Urinary bladder (tissue), 4 donors: ENCODE measurements around the gene LHX5. TPM values are rescaled to one million over a fixed set of nuclear protein-coding genes. Genes with fewer than 3 reads are reported as not detected.

Source experiments
- DNase-seq: peaks from one replicate; pipeline ENCODE4 v3.0.0-alpha.2; 2015; ENCODE audit errors: extremely low spot score
- H3K27ac ChIP-seq: one replicate; pipeline ENCODE4 v1.5.1; 2013; ENCODE audit warnings: low read depth, mild to moderate bottlenecking, moderate library complexity
- H3K36me3 ChIP-seq: one replicate; pipeline ENCODE4 v1.6.1; 2013; ENCODE audit warnings: mild to moderate bottlenecking, moderate library complexity; ENCODE audit not compliant: insufficient read depth
- H3K4me1 ChIP-seq: one replicate; pipeline ENCODE4 v1.6.1; 2013; ENCODE audit warnings: mild to moderate bottlenecking, moderate library complexity; ENCODE audit not compliant: insufficient read depth
- H3K4me3 ChIP-seq: one replicate; pipeline ENCODE4 v1.5.1; 2013; ENCODE audit warnings: low read depth, low read length
- WGBS: extraction: QIAGEN DNeasy Blood & Tissue Kit; methylation state at CpG from one replicate; pipeline ENCODE4 v1.1.7; 2013; 5-methylcytosine and 5-hydroxymethylcytosine counted together
- polyA plus RNA-seq: library from polyadenylated mRNA; stranded (reverse); fragments of 200-250 nt; gene quantifications from one replicate; pipeline ENCODE4 v1.2.3, GENCODE V29; 2013
- total RNA-seq: library from RNA; depleted of rRNA; stranded (reverse); fragments of >200 nt; gene quantifications from one replicate; pipeline ENCODE4 v1.2.3, GENCODE V29; 2014
- donor health status: healthy with polysubstance abuse.
- donor health status: healthy.

The LHX5 gene
- total and polyA plus RNA-seq, 2 donors: not detected

DNA sequence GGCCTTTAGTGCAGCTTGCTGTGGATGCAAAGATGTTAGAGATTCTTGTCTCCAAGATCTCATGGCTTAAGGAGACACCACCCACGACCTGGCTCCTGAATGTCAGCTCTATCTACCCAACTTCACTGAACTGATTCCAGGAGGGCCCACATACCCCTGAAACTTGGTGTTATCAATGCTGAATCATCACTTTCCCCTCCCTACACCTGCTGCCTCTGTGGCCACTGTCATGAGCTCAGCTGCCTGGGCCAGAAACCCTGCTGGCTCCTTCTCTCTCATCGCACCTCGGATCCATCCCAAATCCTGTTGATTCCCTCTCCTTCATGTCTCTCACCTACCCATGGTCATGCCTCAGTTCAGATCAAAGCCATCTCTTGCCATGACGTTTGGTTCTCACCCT, 15.1 kb upstream of the LHX5 start:
- Histone ChIP-seq H3K27ac (no peak overlapping the region), H3K4me1 (no peaks in the 10 kb centered on the region), H3K4me3 (no peak overlapping the region), H3K36me3 (no peaks in the 10 kb centered on the region)
- WGBS: 42% methylated on average over 4 of the region's 4 CpGs
- DNase-seq: no peak

DNA sequence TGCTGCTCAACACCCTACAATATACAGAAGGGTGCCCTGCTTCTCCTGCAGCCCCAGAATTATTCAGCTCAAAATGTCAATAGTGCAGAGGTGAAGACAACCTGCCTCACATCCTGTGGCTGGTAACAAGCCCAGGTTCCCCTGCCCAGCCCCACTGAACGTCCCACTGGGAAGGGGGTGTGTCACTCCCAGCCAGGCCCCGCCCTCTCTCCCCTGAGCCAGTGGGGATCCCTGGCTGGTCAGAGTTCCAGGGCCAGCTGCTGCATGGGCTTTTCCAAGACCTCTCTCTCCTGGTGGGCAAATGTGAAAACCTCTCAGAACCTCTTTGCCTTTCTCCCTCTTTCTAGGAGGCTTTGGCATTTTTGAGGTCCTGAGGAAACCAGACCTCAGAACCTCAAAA, 13.7 kb upstream of the LHX5 start:
- Histone ChIP-seq H3K4me3 (no peak overlapping the region), H3K27ac (no peak overlapping the region), H3K4me1 (no peaks in the 10 kb centered on the region), H3K36me3 (no peaks in the 10 kb centered on the region)
- 4% methylated on average over 2 of the region's 2 CpGs for WGBS
- DNase-seq: no peak

DNA sequence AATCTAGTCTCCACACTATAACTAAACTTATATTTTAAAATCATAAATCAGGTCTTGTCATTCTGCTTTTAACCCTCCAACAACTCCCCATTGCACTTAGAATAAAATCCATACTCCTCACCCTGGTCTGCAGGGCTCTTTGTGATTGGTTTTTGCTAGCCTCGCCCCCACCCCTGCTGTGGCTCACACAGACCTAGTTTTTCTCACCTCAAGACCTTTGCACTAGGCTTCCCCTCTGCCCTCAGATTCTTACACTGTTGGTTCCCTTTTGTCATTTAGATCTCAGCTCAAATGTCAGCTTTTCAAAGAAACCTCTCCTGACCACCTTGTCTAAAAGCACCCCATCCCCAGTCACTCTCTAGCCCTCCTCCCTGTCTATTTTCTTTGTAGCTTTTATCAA, 10.7 kb upstream of the LHX5 start:
- H3K36me3 ChIP-seq: no peaks in the 10 kb centered on the region
- no peak overlapping the region for H3K4me3 ChIP-seq
- no peak overlapping the region for H3K27ac ChIP-seq
- no peaks in the 10 kb centered on the region for H3K4me1 ChIP-seq
- no peak for DNase-seq
- WGBS: 9% methylated on average over 1 of the region's 1 CpG

DNA sequence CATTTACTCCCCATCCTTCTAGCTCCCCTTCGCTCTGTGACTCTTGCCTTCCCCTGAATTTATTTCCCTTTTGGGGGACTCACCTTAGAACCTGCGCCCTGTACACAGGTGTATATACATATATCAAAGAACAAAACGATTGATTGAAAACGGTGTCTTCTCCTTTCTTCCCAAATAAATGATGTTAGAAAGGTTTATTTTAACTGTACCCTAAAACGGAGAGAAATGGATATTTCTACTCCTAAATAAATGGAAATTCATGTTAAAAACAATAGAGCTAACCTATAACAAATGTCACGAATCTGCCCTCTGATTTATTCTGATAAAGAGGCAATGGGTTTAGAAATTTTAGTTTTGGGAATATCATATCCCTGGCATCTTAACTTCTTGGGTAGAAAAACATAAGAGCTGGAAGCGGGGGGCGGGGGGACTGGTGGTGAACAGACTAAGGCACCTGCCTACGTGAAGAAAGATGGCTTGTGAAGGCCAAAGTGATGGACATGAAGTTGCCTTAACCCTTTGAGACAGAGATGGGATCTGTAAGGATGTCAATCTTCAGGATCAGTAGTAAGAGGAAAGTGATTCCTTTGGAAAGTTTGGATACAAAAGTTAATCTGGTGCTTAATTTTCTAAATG, 8.8 kb upstream of the LHX5 start:
- H3K4me1 ChIP-seq: no peaks in the 10 kb centered on the region
- no peaks in the 10 kb centered on the region for H3K36me3 ChIP-seq
- no peak for DNase-seq
- no peak overlapping the region for H3K4me3 ChIP-seq
- H3K27ac ChIP-seq: no peak overlapping the region
- WGBS: 14% methylated on average over 9 of the region's 9 CpGs

DNA sequence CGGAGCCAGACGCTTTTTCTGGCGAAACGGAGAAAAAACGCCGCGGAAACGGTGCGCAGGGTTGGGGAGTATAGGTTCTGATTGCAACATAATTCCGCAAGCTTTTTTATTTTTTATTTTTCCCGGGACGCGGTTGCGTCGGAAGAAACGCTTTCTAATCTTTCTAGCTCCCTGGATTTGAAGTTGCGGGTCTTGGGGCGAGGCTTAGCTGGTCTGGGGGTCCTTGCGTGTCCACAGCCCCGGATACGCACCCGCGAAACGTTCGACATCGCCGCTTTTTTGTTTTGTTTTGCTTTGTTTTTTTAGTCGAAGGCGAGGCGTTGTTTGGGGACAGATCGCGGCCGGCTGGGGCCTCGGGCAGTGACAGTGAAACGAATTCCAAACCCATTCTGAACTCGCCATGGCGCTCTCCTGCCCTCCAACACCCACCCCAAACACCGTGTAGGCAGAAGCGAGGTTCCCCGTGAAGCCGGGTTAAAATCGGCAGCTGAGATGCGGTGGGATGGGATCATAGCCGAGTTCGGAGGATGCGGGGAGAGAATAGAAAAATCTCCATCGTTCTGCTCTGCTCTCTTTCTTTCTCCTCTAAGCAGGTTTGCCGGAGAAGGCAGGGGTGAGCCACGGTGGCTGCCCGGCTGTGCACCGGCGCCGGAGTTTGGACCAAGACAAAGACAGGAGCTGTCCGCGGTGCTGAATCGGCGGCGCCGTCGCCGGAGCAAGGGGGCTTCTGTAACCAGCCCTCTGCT, 8.1 kb upstream of the LHX5 start:
- no peak for DNase-seq
- Histone ChIP-seq H3K4me1 (no peaks in the 10 kb centered on the region), H3K4me3 (no peak overlapping the region), H3K36me3 (no peaks in the 10 kb centered on the region), H3K27ac (no peak overlapping the region)
- 2% methylated on average over 61 of the region's 61 CpGs for WGBS

DNA sequence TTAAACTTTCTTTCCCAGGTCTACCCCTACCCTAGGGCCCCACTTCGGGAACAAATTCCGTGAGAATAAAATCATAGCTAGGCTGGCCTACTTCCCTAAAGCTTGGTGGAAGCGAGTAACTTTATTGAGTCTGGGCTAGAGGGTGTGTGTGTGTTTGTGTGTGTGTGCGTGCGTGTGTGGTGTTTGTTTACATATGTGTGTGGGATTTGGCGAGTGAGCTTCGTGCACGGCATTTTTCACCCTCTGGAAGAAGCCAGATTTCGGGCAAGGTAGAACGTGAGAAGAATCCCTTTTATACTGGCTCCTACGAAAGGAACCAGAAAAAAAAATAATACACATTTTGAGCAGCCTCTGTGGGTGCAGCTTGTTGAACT, 7.5 kb upstream of the LHX5 start:
- DNase-seq: no peak

DNA sequence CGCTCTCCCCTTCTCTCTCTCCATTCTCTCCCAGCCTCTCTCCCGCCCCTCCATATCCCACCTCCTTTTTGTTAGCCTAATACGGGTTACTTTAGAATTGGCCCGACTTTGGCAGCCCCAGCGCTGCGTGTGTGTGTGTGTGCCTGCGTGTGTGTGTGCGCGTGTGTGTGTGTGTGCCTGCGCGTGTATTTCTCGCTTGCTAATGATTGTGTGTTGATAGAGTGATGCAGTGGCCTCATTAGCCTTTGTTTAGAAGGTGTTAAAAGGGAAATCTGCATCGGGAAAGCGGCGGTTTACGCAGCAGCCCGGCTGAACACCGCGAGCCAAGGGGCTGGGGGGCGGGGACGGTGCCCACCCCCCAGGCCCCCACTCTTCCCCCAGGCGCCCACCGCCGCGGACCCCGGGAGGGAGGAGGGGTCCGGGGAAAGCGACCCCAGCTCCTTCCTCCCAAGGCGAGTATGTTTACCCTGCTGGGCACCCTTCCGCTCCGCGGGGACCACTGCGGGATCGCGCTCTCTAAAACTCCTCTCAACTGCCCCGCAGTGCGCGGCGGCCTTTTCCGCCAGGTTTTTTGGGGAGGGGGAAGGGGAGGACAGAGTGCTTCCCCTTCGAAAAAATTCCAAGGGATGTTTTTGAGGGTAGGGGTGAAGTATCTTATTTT, 6.8 kb upstream of the LHX5 start:
- DNase-seq: no peak
- H3K4me1 ChIP-seq: no peaks in the 10 kb centered on the region
- H3K27ac ChIP-seq: no peak overlapping the region
- 2% methylated on average over 41 of the region's 41 CpGs for WGBS
- no peak overlapping the region for H3K4me3 ChIP-seq
- H3K36me3 ChIP-seq: no peaks in the 10 kb centered on the region

More for the DNA sequence above, 7.5 kb upstream of the LHX5 start:
- Histone ChIP-seq H3K27ac (no peak overlapping the region), H3K4me3 (no peak overlapping the region), H3K36me3 (no peaks in the 10 kb centered on the region), H3K4me1 (no peaks in the 10 kb centered on the region)
- WGBS: under 1% methylated on average over 11 of the region's 11 CpGs

DNA sequence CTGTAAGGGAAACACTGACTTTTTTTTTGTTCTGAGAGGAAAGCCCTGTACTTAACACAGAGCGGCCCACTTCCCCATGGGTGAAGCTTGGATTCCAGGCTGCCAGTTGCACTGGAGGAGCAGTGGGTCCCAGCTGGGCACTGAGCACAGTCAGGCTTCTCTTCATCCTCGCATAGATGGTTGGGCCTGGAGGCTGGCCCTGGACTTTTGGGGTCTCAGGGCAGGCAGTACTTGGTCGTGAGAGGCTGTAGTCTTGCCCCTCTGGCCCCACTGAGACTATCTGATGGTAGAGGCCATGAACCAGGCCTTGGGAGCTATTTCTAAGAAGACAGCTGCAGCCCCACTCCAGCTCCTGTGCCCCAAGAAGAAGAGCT, 6.2 kb upstream of the LHX5 start:
- no peaks in the 10 kb centered on the region for H3K4me1 ChIP-seq
- no peak overlapping the region for H3K27ac ChIP-seq
- no peak overlapping the region for H3K4me3 ChIP-seq
- H3K36me3 ChIP-seq: no peaks in the 10 kb centered on the region
- 5% methylated on average over 3 of the region's 3 CpGs for WGBS
- no peak for DNase-seq

DNA sequence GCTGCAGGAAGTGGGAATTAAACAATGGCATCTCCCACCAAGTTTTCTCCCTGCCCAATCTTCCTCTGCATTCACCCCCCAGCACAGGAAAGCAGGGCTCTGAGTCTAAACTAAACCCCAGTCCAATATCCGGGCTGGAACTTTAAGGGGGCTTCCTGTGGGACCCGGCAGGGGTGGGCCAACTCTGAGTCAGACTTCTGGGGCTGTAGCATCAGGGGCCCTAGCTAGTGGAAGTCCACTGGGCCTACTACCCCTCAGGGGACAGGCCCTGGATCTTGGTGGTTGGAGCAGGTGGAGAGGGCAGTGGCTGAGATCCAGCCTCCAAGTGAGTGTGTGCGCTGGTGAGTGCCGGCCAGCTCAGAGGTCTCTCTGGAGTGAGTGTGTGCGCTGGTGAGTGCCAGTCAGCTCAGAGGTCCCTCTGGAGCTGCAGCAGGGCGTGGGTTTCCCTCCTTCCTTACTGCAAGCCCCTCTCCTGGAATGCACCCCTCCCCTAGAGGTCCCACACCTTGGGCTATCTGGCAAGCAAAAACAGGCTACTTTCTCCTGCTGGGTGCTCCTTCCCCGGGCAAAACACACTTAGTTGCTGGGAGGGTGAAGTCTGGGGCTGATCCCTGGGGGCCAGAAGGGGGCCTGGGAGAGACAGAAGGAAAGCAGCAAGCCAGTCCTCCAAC, 5.6 kb upstream of the LHX5 start:
- H3K36me3 ChIP-seq: no peaks in the 10 kb centered on the region
- 1% methylated on average over 7 of the region's 7 CpGs for WGBS
- DNase-seq: no peak
- H3K4me1 ChIP-seq: no peaks in the 10 kb centered on the region
- H3K27ac ChIP-seq: no peak overlapping the region
- H3K4me3 ChIP-seq: no peak overlapping the region

DNA sequence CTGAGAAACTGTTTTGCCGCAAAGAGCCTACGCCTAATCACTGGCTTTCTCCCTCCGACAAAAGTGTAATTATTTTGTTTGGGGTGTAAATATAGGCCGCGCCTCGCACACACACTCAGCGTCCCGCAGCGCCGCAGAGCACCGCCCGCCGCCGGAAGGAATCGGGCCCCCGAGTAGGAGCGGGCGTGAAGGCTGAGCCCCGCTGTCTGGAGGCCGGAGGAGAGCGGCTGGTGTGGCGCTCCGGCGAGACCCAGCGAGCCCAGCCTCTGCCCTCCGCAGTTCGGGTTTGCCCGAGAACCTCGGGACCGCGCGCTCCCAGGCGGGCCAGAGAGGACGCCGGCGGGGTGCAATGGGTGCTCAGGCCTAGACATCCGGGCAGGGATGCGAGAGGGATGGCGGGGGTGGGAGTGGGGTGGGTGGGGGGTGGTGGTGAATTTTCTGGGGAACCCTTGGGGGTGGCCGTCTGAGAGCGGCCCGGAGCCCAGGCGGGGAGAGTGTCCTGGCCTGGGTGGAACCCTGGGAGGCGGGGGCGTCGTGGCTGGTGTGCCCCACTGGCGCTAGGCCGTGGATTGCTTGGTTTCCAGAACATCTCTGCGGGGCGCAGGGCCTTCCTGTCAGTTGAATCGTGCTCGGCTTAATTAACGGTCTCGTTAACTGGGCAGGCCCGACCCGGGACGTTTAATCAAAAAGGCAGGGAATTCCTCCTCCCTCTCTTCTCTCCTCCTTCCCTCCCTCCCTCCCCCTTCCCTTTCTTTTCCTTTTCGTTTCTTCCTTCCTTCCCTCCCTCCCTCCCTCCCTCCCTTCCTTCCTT, 4.7 kb upstream of the LHX5 start:
- Histone ChIP-seq H3K4me3 (no peak overlapping the region), H3K36me3 (no peaks in the 10 kb centered on the region), H3K27ac (no peak overlapping the region), H3K4me1 (no peaks in the 10 kb centered on the region)
- 1% methylated on average over 58 of the region's 58 CpGs for WGBS
- no peak for DNase-seq

DNA sequence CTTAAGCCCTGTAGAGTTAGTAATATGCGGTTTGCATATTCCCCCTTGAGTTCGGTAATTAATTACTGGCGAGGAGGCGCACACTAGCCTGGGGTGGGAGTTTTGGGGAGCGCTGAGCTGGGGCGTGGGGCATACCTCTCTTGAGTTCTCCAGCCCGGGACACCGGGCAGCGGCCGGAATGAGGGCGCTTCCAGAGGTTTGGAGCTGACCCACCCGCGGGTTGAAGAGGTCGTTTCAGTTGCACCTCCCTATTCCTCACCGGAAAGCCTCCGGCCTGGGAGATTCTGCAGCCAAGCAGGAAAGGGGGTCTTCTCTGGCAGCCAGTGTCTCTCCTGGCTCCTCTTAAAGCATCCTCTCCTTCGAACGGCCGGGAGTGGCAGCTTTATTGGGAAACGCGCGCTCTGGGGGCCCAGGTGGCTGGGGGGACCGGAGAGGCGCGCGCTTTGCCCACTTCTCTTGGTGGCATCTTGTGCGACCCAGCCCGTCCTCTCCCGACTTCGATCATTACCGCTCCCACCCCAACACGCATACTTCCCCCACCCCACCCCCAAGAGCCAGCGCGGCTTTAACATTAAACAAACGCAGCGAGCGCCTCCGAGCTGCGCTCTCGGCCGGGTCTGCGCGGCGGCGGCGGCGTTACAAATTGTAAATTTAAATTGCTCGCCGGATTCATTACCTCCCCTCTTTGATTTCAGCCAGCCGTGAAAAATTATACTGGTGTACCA, 3.9 kb upstream of the LHX5 start:
- DNase-seq: no peak
- Histone ChIP-seq H3K4me3 (no peak overlapping the region), H3K27ac (no peak overlapping the region), H3K36me3 (no peaks in the 10 kb centered on the region), H3K4me1 (no peaks in the 10 kb centered on the region)
- WGBS: under 1% methylated on average over 50 of the region's 50 CpGs

DNA sequence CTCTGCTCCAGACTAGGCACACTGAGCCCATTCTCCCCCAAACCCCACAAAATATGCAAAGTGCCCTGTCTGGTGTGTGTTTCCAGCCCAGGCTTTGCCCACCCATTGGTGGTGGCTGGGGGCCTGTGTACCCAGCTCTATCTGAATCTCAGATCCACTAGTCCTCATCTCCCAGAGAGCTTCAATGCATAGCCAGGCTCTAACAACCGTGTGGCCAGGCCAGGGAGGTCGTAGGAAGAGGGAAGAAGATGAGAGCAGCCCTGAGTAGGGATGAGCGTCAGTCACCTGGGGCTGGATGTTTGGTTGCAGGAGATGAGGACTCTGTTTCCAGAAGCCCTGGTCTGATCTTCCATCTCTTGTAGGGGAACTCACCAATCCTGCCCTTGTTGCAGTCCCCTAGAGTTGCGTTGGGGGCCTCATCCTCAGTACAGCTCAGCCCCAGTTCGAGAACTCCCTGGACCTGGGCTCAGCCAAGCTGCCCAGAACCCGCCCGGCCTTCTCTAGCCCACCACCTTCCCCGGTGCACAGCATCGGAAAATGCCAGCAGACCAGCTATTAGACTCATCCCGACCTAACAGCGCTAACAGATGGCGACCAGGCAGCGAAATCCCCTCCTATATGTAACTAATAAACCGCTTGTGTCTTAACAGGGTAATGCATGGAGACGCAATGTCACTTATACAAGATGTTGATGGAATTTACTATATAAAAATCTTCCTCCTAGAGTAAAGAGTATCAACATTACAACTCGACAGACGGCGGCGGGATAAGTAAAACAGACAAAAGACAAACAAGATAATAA, 3.2 kb upstream of the LHX5 start:
- no peak for DNase-seq
- Histone ChIP-seq H3K27ac (no peak overlapping the region), H3K4me1 (no peaks in the 10 kb centered on the region), H3K4me3 (no peak overlapping the region), H3K36me3 (no peaks in the 10 kb centered on the region)
- WGBS: 1% methylated on average over 19 of the region's 19 CpGs
